ENCODE data around the gene UBE3A.

GRCh38 chr15:25375557-25375956 lies 63.3 kb downstream of the UBE3A start:
- TF ChIP-seq, protein P1, sequence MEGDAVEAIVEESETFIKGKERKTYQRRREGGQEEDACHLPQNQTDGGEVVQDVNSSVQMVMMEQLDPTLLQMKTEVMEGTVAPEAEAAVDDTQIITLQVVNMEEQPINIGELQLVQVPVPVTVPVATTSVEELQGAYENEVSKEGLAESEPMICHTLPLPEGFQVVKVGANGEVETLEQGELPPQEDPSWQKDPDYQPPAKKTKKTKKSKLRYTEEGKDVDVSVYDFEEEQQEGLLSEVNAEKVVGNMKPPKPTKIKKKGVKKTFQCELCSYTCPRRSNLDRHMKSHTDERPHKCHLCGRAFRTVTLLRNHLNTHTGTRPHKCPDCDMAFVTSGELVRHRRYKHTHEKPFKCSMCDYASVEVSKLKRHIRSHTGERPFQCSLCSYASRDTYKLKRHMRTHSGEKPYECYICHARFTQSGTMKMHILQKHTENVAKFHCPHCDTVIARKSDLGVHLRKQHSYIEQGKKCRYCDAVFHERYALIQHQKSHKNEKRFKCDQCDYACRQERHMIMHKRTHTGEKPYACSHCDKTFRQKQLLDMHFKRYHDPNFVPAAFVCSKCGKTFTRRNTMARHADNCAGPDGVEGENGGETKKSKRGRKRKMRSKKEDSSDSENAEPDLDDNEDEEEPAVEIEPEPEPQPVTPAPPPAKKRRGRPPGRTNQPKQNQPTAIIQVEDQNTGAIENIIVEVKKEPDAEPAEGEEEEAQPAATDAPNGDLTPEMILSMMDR (IDR thresholded peaks at IDR 0.05; ENCODE audit: insufficient read depth, low read length, poor library complexity, severe bottlenecking) = no peak
- TF ChIP-seq EZH2phosphoT487 (conservative IDR thresholded peaks at IDR 0.05; ENCODE audit: low read length) = no peak
